Activated T-helper 1 cell treated with anti-CD3 and anti-CD28 coated beads, Interleukin-2, amount 50 U/mL, for 16 hours (primary cell): ENCODE measurements around the gene DIS3L2.
"Not testable (repeated sequence)": the region's sequence is repeated elsewhere in the genome, so short reads cannot be mapped to it uniquely, and the experiment has no call there.

Source experiments
- DNase-seq, 2 donors: peaks; one replicate each; pipeline ENCODE4 v3.0.0-alpha.2; 2020; ENCODE audit warnings: low read depth in 1 of 2, low spot score in 1 of 2

DIS3L2 gene

GRCh38 chr2:232364806-232365594 lies 403.5 kb downstream of the DIS3L2 start:
- not testable (repeated sequence) for DNase-seq

GRCh38 chr2:232365621-232366321 lies 404.3 kb downstream of the DIS3L2 start:
- no peak for DNase-seq

GRCh38 chr2:232366461-232366860 lies 404.9 kb downstream of the DIS3L2 start:
- DNase-seq = not testable (repeated sequence)

DNA sequence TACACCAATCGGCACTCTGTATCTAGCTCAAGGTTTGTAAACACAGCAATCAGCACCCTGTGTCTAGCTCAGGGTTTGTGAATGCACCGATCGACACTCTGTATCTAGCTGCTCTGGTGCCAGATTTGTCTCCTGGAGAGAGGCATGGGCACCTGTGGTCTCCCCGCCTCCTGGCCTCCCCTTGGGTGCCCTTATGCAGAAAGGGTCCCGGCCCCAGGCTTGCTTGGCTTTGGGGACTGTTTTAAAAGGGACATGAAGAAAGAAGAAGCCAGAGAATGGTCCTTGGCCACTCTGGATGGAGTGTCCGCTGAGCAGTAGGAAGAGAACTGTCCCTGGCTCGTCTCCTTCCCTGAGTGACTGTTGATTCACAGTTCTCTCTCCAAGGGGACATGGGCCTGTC lies 405.5 kb downstream of the DIS3L2 start:
- no peak for DNase-seq

GRCh38 chr2:232367591-232368233 lies 406.2 kb downstream of the DIS3L2 start:
- no peak for DNase-seq

DNA sequence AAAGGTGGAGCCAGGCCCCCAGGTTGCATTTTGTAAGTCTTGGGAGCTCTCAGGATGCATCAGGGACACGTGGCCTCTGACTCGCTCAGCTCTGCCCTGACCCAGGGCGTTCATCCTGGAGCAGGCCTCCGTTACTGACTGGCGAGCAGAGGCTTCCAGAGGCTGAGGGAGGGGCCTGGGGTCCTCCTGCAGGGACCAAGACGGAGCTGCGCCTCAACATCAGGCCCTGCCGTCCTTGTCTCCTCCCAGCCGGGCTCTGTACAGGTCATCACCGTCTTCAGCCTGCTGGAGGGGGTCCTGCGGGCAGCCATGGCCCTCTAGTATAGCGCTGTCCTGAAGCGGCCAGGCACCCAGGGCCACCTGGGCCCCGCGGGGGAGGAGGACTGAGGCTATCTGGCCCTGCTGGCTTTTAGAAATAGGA lies 406.8 kb downstream of the DIS3L2 start:
- no peak for DNase-seq

GRCh38 chr2:232369126-232369951 lies 407.8 kb downstream of the DIS3L2 start:
- DNase-seq = no peak

DNA sequence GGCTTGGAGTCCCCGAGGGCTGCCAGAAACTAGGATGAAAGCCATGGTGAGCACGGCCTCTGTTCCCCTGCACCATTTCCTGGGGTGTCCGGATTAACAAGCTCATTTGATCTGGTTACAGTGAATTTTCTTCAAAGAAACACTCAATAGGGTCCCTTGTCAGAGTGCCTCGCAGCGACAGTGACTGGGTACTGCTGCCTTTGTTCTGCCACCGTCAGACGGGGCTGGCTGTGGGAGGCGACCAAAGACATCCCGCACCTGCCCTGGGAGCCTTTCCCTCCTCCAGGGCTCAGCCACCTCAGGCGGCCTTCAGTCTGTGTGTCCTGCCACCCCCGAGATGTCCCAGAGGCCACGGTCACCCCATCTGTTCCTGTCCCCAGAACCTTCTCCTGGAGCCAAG lies 408.5 kb downstream of the DIS3L2 start:
- DNase-seq = not testable (repeated sequence)

- no peak for DNase-seq
Measured at GRCh38 chr2:232372231-232373208, 411.0 kb downstream of the DIS3L2 start.

- DNase-seq = no peak
Measured at GRCh38 chr2:232374356-232374755, 412.8 kb downstream of the DIS3L2 start.

- no peak for DNase-seq
Measured at GRCh38 chr2:232375164-232375563, 413.7 kb downstream of the DIS3L2 start.

- DNase-seq = no peak
Measured at GRCh38 chr2:232376260-232376659, 414.7 kb downstream of the DIS3L2 start.

DNA sequence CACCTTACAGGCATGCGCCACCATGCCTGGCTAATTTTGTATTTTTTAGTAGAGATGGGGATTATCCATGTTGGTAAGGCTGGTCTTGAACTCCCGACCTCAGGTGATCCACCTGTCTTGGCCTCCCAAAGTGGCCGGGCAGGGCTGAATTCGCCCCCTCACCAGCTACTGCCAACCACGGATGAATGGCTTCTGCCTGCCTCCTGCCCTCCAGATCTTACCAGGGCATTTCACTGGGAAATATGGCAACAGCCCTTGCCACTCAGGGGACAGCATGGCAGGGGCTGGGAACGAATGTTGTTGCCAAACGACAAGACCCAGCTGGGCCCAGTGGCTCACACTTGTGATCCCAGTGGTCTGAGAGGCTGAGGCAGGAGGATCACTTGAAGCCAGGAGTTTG lies 415.2 kb downstream of the DIS3L2 start:
- no peak for DNase-seq

DNA sequence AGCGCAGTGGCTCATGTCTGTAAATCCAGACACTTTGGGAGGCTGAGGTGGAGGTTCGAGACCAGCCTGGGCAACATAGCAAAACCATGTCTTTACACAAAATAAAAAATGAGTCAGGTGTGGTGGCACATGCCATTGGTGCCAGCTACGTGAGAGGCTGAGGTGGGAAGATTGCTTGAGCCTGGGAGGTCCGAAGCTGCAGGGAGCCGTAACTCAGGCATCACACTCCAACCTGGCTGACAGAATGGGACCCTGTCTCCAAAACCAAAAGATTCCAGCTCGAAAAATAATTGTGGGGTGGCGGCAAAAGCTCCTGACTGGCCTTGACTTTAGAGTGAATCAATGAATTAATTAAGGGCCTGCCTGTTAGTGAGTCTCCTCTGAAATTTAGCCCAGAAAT lies 415.8 kb downstream of the DIS3L2 start:
- DNase-seq = no peak

GRCh38 chr2:232377841-232378734 lies 416.6 kb downstream of the DIS3L2 start:
- no peak for DNase-seq

DNA sequence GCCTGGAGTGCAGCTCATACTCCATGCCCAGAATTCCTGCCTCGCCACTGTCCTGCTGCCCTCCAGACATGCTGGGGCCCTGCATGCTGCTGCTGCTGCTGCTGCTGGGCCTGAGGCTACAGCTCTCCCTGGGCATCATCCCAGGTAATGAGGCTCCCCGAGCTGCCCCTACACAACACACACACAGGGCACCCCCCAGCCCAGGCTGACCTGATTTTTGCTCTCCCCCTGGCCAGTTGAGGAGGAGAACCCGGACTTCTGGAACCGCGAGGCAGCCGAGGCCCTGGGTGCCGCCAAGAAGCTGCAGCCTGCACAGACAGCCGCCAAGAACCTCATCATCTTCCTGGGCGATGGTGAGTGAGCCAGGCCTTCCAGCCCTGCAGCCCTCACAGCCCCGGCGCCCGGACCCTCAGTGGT lies 417.2 kb downstream of the DIS3L2 start, which contains the start of gene ALPP:
Gene ALPP, plus strand, starts transcription at position 17 of the 417 bp plus-strand sequence. Its CDS starts 52 bp downstream, at position 69.
- DNase-seq = not testable (repeated sequence)

DNA sequence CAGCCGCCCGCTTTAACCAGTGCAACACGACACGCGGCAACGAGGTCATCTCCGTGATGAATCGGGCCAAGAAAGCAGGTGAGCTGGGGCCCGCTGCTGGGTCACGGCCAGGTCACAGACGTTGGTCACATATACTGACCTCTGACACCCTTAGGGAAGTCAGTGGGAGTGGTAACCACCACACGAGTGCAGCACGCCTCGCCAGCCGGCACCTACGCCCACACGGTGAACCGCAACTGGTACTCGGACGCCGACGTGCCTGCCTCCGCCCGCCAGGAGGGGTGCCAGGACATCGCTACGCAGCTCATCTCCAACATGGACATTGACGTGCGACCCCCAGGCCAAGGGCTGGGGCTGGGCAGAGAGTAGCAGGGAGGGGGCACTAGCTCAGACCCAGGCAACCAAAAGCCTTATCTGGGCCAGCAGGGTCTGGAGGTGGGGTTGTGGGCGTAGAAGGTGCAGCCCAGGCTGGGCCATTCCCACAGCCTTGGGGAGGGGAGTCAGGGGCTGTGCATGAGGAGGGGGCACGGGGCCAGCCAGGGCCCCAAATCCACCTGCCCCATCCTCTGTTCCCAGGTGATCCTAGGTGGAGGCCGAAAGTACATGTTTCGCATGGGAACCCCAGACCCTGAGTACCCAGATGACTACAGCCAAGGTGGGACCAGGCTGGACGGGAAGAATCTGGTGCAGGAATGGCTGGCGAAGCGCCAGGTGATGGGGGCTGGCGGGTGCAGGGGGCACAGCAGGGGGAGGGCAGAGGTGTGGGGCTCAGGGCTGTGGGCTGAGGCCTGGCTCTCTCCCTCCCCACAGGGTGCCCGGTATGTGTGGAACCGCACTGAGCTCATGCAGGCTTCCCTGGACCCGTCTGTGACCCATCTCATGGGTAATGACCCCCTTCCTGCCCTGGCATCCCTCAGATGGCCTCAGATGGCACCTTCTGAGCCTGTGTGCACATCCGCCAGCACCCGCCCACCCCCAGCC lies 418.4 kb downstream of the DIS3L2 start:
- not testable (repeated sequence) for DNase-seq
